ENCODE results near the gene ANKRD13D. TPM values are rescaled to one million over a fixed set of nuclear protein-coding genes. Genes with fewer than 3 reads are reported as not detected.
A peak's percentile ranks its signal among the peaks of the same experiment; 100 is the strongest.

Gene ANKRD13D
- total and polyA plus RNA-seq, 10 donors = 65.2 to 151 (median 126) TPM

DNA sequence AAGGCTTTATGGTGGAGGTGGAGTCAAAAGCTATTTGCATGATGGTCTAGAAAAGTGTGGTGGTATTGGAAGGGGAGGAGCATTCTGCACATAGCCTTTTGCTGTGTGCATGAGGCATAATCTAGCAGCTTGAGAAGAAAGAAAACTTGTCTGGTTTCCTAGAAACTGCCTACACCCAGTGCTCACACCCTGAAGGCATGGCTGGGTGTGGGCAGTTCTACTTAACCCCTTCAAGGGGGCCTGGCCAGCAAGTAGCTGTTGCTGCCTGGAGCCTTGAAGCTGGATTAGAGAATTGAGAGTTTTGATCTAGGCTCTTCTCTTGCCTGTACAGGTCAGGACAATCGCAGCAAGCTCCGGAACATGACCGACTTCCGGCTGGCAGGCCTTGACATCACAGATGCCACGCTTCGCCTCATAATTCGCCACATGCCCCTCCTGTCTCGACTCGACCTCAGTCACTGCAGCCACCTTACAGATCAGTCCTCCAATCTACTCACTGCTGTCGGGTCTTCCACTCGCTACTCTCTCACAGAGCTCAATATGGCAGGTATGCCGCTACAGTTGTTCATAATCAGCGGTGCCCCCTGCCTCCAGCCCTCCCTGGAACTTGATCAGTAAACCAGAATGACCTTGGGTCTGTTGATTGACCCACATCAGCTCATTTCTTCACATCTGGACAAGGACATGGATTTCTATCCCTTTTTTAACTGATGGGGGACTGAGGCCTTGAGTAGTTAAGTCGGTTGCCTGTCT lies 35.1 kb upstream of the ANKRD13D start:
- Histone ChIP-seq H3K27me3 (replicated peaks in 1 of 7) (no peaks in the 10 kb centered on the region), H3K4me3 (no peak overlapping the region), H3K27ac (peak overlapping the region in 2 of 8 donors; percentile 51 to 64), H3K9me3 (no peaks in the 10 kb centered on the region), H3K4me1 (peaks cover 0 to 81% (median 17%) of the 10 kb centered on the region in 6 donors), H3K36me3 (peaks cover 15 to 94% (median 83%) of the 10 kb centered on the region in 6 donors)
- TF ChIP-seq POLR2AphosphoS5 (IDR thresholded peaks at IDR 0.05) (peak in 1 of 3 donors; percentile 31), POLR2A (IDR thresholded peaks at IDR 0.05) (no peak)
- TF ChIP-seq, protein P1, sequence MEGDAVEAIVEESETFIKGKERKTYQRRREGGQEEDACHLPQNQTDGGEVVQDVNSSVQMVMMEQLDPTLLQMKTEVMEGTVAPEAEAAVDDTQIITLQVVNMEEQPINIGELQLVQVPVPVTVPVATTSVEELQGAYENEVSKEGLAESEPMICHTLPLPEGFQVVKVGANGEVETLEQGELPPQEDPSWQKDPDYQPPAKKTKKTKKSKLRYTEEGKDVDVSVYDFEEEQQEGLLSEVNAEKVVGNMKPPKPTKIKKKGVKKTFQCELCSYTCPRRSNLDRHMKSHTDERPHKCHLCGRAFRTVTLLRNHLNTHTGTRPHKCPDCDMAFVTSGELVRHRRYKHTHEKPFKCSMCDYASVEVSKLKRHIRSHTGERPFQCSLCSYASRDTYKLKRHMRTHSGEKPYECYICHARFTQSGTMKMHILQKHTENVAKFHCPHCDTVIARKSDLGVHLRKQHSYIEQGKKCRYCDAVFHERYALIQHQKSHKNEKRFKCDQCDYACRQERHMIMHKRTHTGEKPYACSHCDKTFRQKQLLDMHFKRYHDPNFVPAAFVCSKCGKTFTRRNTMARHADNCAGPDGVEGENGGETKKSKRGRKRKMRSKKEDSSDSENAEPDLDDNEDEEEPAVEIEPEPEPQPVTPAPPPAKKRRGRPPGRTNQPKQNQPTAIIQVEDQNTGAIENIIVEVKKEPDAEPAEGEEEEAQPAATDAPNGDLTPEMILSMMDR (IDR thresholded peaks at IDR 0.05 in 8 of 11, conservative IDR thresholded peaks at IDR 0.05 in 3 of 11) = no peak
- intact Hi-C loops (cut with DNase I; ENCODE audit: low total_unique reads) = loop anchor here (10.0 kb wide), 1 partner anchor 131 kb away; no protein-coding TSS in a partner anchor
- 91 to 98% (median 93%) methylated on average over 14 of the region's 14 CpGs for WGBS, 5 donors
- no peak for DNase-seq

DNA sequence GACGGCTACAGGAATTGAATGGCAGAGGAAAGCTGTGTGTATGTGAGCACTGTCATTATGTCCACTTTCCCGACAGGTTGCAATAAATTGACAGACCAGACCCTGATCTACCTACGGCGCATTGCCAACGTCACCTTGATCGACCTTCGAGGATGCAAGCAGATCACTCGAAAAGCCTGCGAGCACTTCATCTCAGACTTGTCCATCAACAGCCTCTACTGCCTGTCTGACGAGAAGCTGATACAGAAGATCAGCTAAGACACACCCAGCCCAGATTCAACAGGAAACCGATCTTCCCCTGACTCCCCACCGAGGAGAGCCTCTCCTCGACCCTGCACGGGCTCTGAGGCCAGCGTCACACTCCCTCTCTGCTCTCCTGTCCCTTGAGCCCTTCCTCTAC lies 34.3 kb upstream of the ANKRD13D start:
- H3K4me1 ChIP-seq = peaks cover 0 to 80% (median 17%) of the 10 kb centered on the region in 6 donors
- H3K4me3 ChIP-seq = no peak overlapping the region
- DNase-seq = no peak
- H3K36me3 ChIP-seq = peaks cover 15 to 86% (median 75%) of the 10 kb centered on the region in 6 donors
- TF ChIP-seq POLR2AphosphoS5 (IDR thresholded peaks at IDR 0.05) = no peak
- TF ChIP-seq, protein P1 (IDR thresholded peaks at IDR 0.05 in 8 of 11, conservative IDR thresholded peaks at IDR 0.05 in 3 of 11) = no peak
- no peak for TF ChIP-seq POLR2A (IDR thresholded peaks at IDR 0.05)
- 87 to 89% (median 88%) methylated on average over 15 of the region's 15 CpGs for WGBS, 5 donors
- no peaks in the 10 kb centered on the region for H3K27me3 ChIP-seq (replicated peaks in 1 of 7)
- no peaks in the 10 kb centered on the region for H3K9me3 ChIP-seq
- intact Hi-C loops (cut with DNase I; ENCODE audit: low total_unique reads) = loop anchor here (10.0 kb wide), 1 partner anchor 130 kb away; no protein-coding TSS in a partner anchor
- H3K27ac ChIP-seq = no peak overlapping the region

DNA sequence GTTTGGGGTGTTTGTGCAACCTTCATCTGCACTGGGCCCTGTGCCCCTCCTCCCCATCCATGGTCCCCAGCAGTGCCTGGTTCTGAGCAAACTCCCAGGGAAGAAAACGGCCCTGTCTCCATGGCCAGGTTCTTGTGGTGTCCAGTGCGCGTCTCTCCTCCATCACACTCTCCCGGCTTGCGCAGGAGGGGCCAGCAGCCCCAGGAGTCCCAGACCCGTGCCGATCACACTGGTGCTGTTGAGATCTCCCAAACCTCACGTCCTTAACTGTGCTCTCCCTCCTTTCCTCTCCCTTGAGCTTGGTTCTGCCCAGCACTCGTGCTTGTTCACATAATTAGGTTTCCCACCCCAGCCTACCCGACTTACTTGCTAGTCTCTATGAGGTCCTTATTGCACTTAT lies 33.8 kb upstream of the ANKRD13D start:
- Histone ChIP-seq H3K27me3 (replicated peaks in 1 of 7) (no peaks in the 10 kb centered on the region), H3K4me3 (no peak overlapping the region), H3K4me1 (peaks cover 0 to 80% (median 17%) of the 10 kb centered on the region in 6 donors), H3K36me3 (peaks cover 11 to 81% (median 70%) of the 10 kb centered on the region in 6 donors), H3K9me3 (no peaks in the 10 kb centered on the region), H3K27ac (peak overlapping the region in 1 of 8 donors; percentile 4)
- WGBS, 5 donors = 92 to 97% (median 93%) methylated on average over 9 to 10 of the region's 10 CpGs
- TF ChIP-seq POLR2A (IDR thresholded peaks at IDR 0.05) = no peak
- peak in 2 of 3 donors; percentile 39 to 64 for TF ChIP-seq POLR2AphosphoS5 (IDR thresholded peaks at IDR 0.05)
- TF ChIP-seq, protein P1 (IDR thresholded peaks at IDR 0.05 in 8 of 11, conservative IDR thresholded peaks at IDR 0.05 in 3 of 11) = no peak
- intact Hi-C loops (cut with DNase I; ENCODE audit: low total_unique reads) = loop anchor here (10.0 kb wide), 1 partner anchor 129 kb away; no protein-coding TSS in a partner anchor
- peak; percentile 58 for DNase-seq

DNA sequence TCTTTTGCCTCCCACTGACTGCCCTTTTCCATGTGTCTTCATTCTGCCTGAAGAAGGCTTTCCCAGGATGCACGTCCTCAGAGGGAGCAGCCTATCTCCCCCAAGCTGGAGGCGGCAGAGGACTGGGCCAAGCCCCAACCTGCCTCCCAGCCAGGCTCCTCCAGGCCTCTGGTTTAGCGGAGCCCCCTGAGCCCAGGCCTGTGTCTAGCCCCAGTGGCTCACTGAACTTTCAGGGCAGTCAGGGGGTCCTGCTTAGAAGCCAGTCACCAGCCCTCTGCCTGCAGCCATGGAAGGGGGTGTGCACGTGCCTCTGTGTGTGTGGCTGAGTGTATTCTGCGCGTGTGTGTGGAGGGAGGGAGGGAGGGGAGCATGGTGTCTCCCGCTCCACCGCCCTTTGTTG lies 33.2 kb upstream of the ANKRD13D start:
- no peak for DNase-seq
- Histone ChIP-seq H3K4me3 (no peak overlapping the region), H3K9me3 (no peaks in the 10 kb centered on the region), H3K27ac (peak overlapping the region in 1 of 8 donors; percentile 4), H3K27me3 (replicated peaks in 1 of 7) (peaks cover 0 to 1% (median 0%) of the 10 kb centered on the region in 7 donors), H3K36me3 (peaks cover 11 to 75% (median 64%) of the 10 kb centered on the region in 6 donors), H3K4me1 (peaks cover 0 to 78% (median 16%) of the 10 kb centered on the region in 6 donors)
- 86 to 97% (median 89%) methylated on average over 7 to 8 of the region's 8 CpGs for WGBS, 5 donors
- intact Hi-C loops (cut with DNase I; ENCODE audit: low total_unique reads) = loop anchor here (10.0 kb wide), 1 partner anchor 129 kb away; no protein-coding TSS in a partner anchor
- TF ChIP-seq, protein P1 (IDR thresholded peaks at IDR 0.05 in 8 of 11, conservative IDR thresholded peaks at IDR 0.05 in 3 of 11) = no peak
- TF ChIP-seq POLR2AphosphoS5 (IDR thresholded peaks at IDR 0.05) (peak in 1 of 3 donors; percentile 49), POLR2A (IDR thresholded peaks at IDR 0.05) (no peak)
